Nephron progenitor cell (in vitro differentiated cells): ENCODE measurements around the gene ARHGAP8.

Source experiments
- DNase-seq: peaks from one replicate; pipeline ENCODE4 v3.0.0; 2021
- H3K27ac Mint-ChIP-seq: 2 replicates; pipeline ENCODE4 v1.8.0; 2021; ENCODE audit warnings: mild to moderate bottlenecking, moderate library complexity, mixed read lengths
- H3K27me3 Mint-ChIP-seq: 2 replicates; pipeline ENCODE4 v1.8.0; 2021; ENCODE audit warnings: mild to moderate bottlenecking, low read depth, mixed read lengths; ENCODE audit not compliant: poor library complexity
- H3K36me3 Mint-ChIP-seq: 2 replicates; pipeline ENCODE4 v1.8.0; 2021; ENCODE audit warnings: low read depth, mixed read lengths
- H3K4me1 Mint-ChIP-seq: 2 replicates; pipeline ENCODE4 v1.8.0; 2021; ENCODE audit warnings: mixed read lengths
- H3K4me3 Mint-ChIP-seq: 2 replicates; pipeline ENCODE4 v1.8.0; 2021; ENCODE audit warnings: mild to moderate bottlenecking, moderate library complexity, mixed read lengths
- H3K9me3 Mint-ChIP-seq: 2 replicates; pipeline ENCODE4 v1.8.0; 2021; ENCODE audit warnings: mild to moderate bottlenecking, moderate library complexity, mixed read lengths
- CTCF ChIP-seq: fragments of 200-600 bp; sonication (generic); IDR thresholded peaks from 2 replicates; pipeline ENCODE4 v1.5.0; 2021; ENCODE audit warnings: antibody characterized with exemption

Gene ARHGAP8

GRCh38 chr22:44727148-44727547 is 25.2 kb upstream of the ARHGAP8 start:
- no peak overlapping the region for H3K4me3 Mint-ChIP-seq
- no peaks in the 10 kb centered on the region for H3K27me3 Mint-ChIP-seq
- no peaks in the 10 kb centered on the region for H3K36me3 Mint-ChIP-seq
- no peak for TF ChIP-seq CTCF
- no peak overlapping the region for H3K27ac Mint-ChIP-seq
- no peaks in the 10 kb centered on the region for H3K9me3 Mint-ChIP-seq
- DNase-seq: no peak
- peaks cover 29% of the 10 kb centered on the region for H3K4me1 Mint-ChIP-seq

- no peak overlapping the region for H3K27ac Mint-ChIP-seq
- no peaks in the 10 kb centered on the region for H3K36me3 Mint-ChIP-seq
- H3K4me3 Mint-ChIP-seq: no peak overlapping the region
- no peak for TF ChIP-seq CTCF
- H3K27me3 Mint-ChIP-seq: no peaks in the 10 kb centered on the region
- H3K4me1 Mint-ChIP-seq: peaks cover 28% of the 10 kb centered on the region
- no peak for DNase-seq
- no peaks in the 10 kb centered on the region for H3K9me3 Mint-ChIP-seq
Measured at GRCh38 chr22:44727709-44728108, 24.7 kb upstream of the ARHGAP8 start.

- Mint-ChIP-seq H3K4me1 (peaks cover 33% of the 10 kb centered on the region), H3K4me3 (no peak overlapping the region), H3K27ac (no peak overlapping the region), H3K36me3 (no peaks in the 10 kb centered on the region), H3K9me3 (no peaks in the 10 kb centered on the region), H3K27me3 (peaks cover 4% of the 10 kb centered on the region)
- DNase-seq: no peak
- no peak for TF ChIP-seq CTCF
Measured at GRCh38 chr22:44728761-44729324, 23.5 kb upstream of the ARHGAP8 start.

- peaks cover 4% of the 10 kb centered on the region for H3K27me3 Mint-ChIP-seq
- DNase-seq: no peak
- H3K4me3 Mint-ChIP-seq: no peak overlapping the region
- peaks cover 33% of the 10 kb centered on the region for H3K4me1 Mint-ChIP-seq
- no peak overlapping the region for H3K27ac Mint-ChIP-seq
- H3K9me3 Mint-ChIP-seq: no peaks in the 10 kb centered on the region
- no peak for TF ChIP-seq CTCF
- no peaks in the 10 kb centered on the region for H3K36me3 Mint-ChIP-seq
Measured at GRCh38 chr22:44729391-44730021, 22.9 kb upstream of the ARHGAP8 start.

- no peak for TF ChIP-seq CTCF
- H3K4me3 Mint-ChIP-seq: no peak overlapping the region
- no peak overlapping the region for H3K27ac Mint-ChIP-seq
- no peaks in the 10 kb centered on the region for H3K36me3 Mint-ChIP-seq
- no peak for DNase-seq
- H3K4me1 Mint-ChIP-seq: peaks cover 33% of the 10 kb centered on the region
- H3K27me3 Mint-ChIP-seq: peaks cover 4% of the 10 kb centered on the region
- H3K9me3 Mint-ChIP-seq: no peaks in the 10 kb centered on the region
Measured at GRCh38 chr22:44730022-44730393, 22.4 kb upstream of the ARHGAP8 start.
